GM12891 (cell line): ENCODE data around the gene CBX1.

Experiments
- POLR2AphosphoS5 ChIP-seq: IDR thresholded peaks from 2 replicates; pipeline ENCODE4 v1.6.1; 2011; ENCODE audit warnings: low read depth, low read length, control low read depth
- TAF1 ChIP-seq: IDR thresholded peaks from 2 replicates; pipeline ENCODE4 v1.6.1; 2011; ENCODE audit warnings: low read depth, low read length, control low read depth

GRCh38 chr17:48144976-48145798 is 43.9 kb upstream of the CBX1 start:
- no peak for TF ChIP-seq POLR2AphosphoS5
- TF ChIP-seq TAF1: no peak
